Esophagus squamous epithelium (tissue), 4 donors: ENCODE results near the gene AP1S1.

Experiments
- POLR2A ChIP-seq, 4 donors: fragments of 450-650 bp; IDR thresholded peaks; one replicate each; pipeline ENCODE4 v1.6.1; 2017; ENCODE audit warnings: antibody characterized with exemption in 4 of 4, mild to moderate bottlenecking in 4 of 4, moderate library complexity in 3 of 4
- TF ChIP-seq, protein P1 (sequence below), 6 experiments: fragments of 450-650 bp in 4 of 6; fragments of 200-600 bp in 2 of 6; sonication (generic) in 2 of 6; IDR thresholded peaks; one replicate each; pipeline ENCODE4 v1.5.1; 2016 to 2019; ENCODE audit warnings: antibody characterized with exemption in 6 of 6, mild to moderate bottlenecking in 4 of 6, moderate library complexity in 4 of 6

DNA sequence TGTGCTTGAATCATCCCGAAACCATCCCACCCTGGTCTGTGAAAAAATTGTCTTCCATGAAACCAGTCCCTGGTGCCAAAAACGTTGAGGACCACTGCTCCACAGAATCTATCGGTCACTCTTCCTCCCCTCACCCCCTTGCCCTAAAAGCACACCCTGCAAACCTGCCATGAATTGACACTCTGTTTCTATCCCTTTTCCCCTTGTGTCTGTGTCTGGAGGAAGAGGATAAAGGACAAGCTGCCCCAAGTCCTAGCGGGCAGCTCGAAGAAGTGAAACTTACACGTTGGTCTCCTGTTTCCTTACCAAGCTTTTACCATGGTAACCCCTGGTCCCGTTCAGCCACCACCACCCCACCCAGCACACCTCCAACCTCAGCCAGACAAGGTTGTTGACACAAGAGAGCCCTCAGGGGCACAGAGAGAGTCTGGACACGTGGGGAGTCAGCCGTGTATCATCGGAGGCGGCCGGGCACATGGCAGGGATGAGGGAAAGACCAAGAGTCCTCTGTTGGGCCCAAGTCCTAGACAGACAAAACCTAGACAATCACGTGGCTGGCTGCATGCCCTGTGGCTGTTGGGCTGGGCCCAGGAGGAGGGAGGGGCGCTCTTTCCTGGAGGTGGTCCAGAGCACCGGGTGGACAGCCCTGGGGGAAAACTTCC is 28.2 kb upstream of the AP1S1 start:
- TF ChIP-seq, protein P1, sequence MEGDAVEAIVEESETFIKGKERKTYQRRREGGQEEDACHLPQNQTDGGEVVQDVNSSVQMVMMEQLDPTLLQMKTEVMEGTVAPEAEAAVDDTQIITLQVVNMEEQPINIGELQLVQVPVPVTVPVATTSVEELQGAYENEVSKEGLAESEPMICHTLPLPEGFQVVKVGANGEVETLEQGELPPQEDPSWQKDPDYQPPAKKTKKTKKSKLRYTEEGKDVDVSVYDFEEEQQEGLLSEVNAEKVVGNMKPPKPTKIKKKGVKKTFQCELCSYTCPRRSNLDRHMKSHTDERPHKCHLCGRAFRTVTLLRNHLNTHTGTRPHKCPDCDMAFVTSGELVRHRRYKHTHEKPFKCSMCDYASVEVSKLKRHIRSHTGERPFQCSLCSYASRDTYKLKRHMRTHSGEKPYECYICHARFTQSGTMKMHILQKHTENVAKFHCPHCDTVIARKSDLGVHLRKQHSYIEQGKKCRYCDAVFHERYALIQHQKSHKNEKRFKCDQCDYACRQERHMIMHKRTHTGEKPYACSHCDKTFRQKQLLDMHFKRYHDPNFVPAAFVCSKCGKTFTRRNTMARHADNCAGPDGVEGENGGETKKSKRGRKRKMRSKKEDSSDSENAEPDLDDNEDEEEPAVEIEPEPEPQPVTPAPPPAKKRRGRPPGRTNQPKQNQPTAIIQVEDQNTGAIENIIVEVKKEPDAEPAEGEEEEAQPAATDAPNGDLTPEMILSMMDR (IDR thresholded peaks at IDR 0.05): no peak
- no peak for TF ChIP-seq POLR2A (IDR thresholded peaks at IDR 0.05)
